ENCODE results near the gene FKBP1B.
"Not testable (repeated sequence)": the region's sequence is repeated elsewhere in the genome, so short reads cannot be mapped to it uniquely, and the experiment has no call there.

Gene FKBP1B

DNA sequence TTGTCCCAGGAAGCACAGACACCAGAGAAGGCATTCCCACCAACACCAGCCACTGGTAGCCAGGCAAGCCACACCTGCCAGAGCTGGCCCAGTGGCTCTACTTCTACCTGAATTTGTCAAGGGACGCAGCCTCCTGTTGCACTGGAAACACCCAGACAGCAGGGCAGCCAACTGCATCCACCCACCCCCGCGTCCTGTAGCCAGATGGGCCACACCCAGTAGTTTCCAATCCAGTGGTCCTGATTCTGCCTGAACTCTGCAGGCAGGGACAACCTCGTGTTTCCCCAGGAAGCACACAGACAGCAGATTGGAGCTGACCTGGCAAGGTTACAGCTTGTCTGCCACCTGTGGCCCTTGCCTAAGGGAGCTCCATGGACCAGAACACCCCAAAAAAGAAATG, 55.4 kb downstream of the FKBP1B start:
- DNase-seq: no peak

DNA sequence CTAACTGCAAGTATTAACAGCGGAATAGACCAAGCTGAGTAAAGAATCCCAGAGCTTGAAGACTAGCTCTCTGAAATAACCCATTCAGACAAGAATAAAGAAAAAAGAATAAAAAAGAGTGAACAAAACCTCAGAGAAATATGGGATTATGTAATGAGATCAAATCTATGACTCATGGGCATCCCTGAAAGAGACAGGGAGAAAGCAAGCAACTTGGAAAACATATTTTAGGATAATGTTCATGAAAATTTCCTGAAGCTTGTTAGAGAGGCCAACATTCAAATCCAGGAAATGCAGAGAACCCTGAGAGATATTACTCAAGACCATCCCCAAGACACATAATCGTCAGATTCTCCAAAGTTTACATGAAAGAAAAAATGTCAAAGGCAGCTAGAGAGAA, 56.3 kb downstream of the FKBP1B start:
- DNase-seq: no peak

- no peak for DNase-seq
Measured at GRCh38 chr2:24106786-24107185, 57.2 kb downstream of the FKBP1B start.

DNA sequence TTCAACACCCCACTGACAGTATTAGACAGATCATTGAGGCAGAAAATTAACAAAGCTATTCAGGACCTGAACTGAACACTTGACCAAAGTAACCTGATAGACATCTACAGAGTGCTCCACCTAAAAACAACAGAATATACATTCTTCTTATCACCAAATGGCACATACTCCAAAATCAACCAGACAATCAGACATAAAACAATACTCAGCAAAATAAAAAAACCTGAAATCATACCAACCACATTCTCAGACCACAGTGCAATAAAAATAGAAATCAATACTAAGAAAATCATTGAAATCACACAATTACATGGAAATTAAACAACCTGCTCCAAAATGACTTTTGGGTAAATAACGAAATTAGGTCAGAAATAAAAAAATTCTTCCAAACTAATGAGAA, 57.8 kb downstream of the FKBP1B start:
- DNase-seq: no peak

DNA sequence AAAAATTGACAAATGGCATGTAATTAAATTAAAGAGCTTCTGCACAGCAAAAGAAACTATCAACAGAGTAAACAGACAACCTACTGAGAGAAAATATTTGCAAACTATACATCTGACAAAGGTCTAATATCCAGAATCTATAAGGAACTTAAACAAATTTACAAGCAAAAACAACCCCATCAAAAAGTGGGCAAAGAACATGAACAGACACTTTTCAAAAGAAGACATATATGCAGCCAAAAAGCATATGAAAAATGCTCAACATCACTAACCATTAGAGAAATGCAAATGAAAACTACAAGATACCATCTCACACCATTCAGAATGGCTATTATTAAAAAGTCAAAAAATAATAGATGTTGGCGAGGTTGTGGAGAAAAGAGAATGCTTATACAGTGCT, 59.9 kb downstream of the FKBP1B start:
- not testable (repeated sequence) for DNase-seq

- no peak for DNase-seq
Measured at GRCh38 chr2:24110660-24111303, 61.2 kb downstream of the FKBP1B start.

GRCh38 chr2:24111407-24111901, 61.9 kb downstream of the FKBP1B start:
- DNase-seq: no peak
